SU-DHL-6 (cell line): Measurements from ENCODE around the gene MUC5B.

Experiments used
- H2AFZ ChIP-seq: fragments of 200-600 bp; sonication (generic); 2 replicates; pipeline ENCODE4 v1.6.1; 2014; ENCODE audit warnings: low read depth, mild to moderate bottlenecking, moderate library complexity, mixed read lengths, antibody characterized with exemption, low read length; ENCODE audit not compliant: severe bottlenecking
- H3F3A ChIP-seq: fragments of 200-600 bp; shearing (Covaris generic); 2 replicates; pipeline ENCODE4 v1.6.0; 2016; ENCODE audit warnings: antibody characterized with exemption, mild to moderate bottlenecking; ENCODE audit not compliant: insufficient read depth
- H3K27ac ChIP-seq: fragments of 200-600 bp; sonication (generic); 2 replicates; pipeline ENCODE4 v1.5.1; 2016; ENCODE audit warnings: low read depth, mild to moderate bottlenecking, low read length, moderate library complexity, mixed read lengths
- H3K27me3 ChIP-seq: fragments of 200-600 bp; sonication (generic), shearing (Covaris generic); 2 replicates; pipeline ENCODE4 v1.6.0; 2014; ENCODE audit warnings: mild to moderate bottlenecking, low read length
- H3K36me3 ChIP-seq: fragments of 200-600 bp; sonication (generic); 2 replicates; pipeline ENCODE4 v1.6.1; 2014; ENCODE audit warnings: mild to moderate bottlenecking, low read length, mixed read lengths
- H3K4me2 ChIP-seq: fragments of 300-600, 200-600 bp; shearing (Covaris generic), sonication (generic); 2 replicates; pipeline ENCODE4 v1.6.0; 2014; ENCODE audit warnings: low read length, low read depth, mild to moderate bottlenecking; ENCODE audit not compliant: poor library complexity, severe bottlenecking
- H3K4me3 ChIP-seq: fragments of 200-600 bp; sonication (generic); 2 replicates; pipeline ENCODE4 v1.5.1; 2014; ENCODE audit warnings: antibody characterized with exemption, low read length, mild to moderate bottlenecking, mixed read lengths; ENCODE audit not compliant: insufficient read depth, poor library complexity, severe bottlenecking
- H3K79me2 ChIP-seq: fragments of 200-600 bp; sonication (generic); 2 replicates; pipeline ENCODE4 v1.6.1; 2014; ENCODE audit warnings: mild to moderate bottlenecking, low read length, moderate library complexity; ENCODE audit not compliant: insufficient read depth
- H3K9ac ChIP-seq: fragments of 200-600 bp; sonication (generic); 2 replicates; pipeline ENCODE4 v1.7.0; 2014; ENCODE audit warnings: mild to moderate bottlenecking, low read length
- H3K9me2 ChIP-seq: fragments of 200-600 bp; sonication (generic); replicated peaks from 2 replicates; pipeline ENCODE4 v1.6.1; 2014; ENCODE audit warnings: low read length; ENCODE audit not compliant: insufficient read depth
- H3K9me3 ChIP-seq: fragments of 200-600 bp; sonication (generic); 2 replicates; pipeline ENCODE4 v1.6.1; 2014; ENCODE audit warnings: low read length, mixed read lengths; ENCODE audit not compliant: insufficient read depth
- H4K20me1 ChIP-seq: fragments of 200-600 bp; sonication (generic); 2 replicates; pipeline ENCODE4 v1.6.1; 2014; ENCODE audit warnings: low read depth, mild to moderate bottlenecking, antibody characterized with exemption, low read length, moderate library complexity, mixed read lengths
- EZH2phosphoT487 ChIP-seq: fragments of 200-600 bp; sonication (generic), shearing (Covaris generic); conservative IDR thresholded peaks from 2 replicates; pipeline ENCODE4 v1.6.1; 2018; ENCODE audit warnings: mild to moderate bottlenecking, antibody characterized with exemption, low read length, moderate library complexity, mixed read lengths
- TF ChIP-seq, protein P1 (sequence below): fragments of 200-600 bp; sonication (generic); IDR thresholded peaks from one replicate; pipeline ENCODE4 v1.5.1; 2017; ENCODE audit warnings: antibody characterized with exemption, mild to moderate bottlenecking, low read length, moderate library complexity; ENCODE audit not compliant: insufficient read depth, poor library complexity, severe bottlenecking

Gene MUC5B

DNA sequence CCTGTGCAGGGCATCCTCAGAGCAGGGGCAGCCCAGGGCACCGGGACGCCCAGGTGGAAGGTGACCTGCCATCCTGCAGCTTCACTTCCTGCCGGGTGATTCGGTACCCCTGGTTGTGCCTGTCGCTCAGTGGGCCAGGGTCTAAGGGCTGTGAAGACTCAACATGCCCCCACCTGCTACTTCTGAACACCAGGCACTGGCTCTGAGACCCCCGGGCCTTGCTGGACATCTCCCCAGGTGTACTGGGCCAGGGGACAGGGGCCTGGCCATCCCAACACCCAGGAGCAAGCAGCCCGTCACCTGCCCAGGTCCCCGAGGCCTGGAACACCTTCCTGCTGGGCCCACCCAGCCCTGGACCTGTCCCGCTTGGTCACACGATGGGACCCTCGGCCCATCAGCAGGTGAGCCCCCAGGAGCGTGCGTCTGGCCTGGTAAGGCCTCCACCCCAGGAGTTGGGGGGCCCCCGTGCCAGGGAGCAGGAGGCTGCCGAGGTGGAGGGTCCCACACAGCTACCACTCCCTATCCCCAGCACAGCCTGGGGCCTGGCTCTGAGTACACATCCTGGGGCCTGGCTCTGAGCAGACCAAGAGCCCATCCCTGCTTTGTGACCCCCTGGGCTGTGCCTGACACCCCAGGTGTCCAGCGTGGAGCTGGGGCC is 3.9 kb upstream of the MUC5B start:
- Histone ChIP-seq H3K9me3 (no peaks in the 10 kb centered on the region), H3K9me2 (no peaks in the 10 kb centered on the region), H3K9ac (no peak overlapping the region), H3K79me2 (no peaks in the 10 kb centered on the region), H3K27ac (no peak overlapping the region), H2AFZ (no peak overlapping the region), H3K27me3 (no peaks in the 10 kb centered on the region; the same call in 1 of the 2 replicates), H3K4me2 (no peak overlapping the region), H3K36me3 (no peaks in the 10 kb centered on the region), H4K20me1 (no peaks in the 10 kb centered on the region), H3K4me3 (no peak overlapping the region), H3F3A (no peaks in the 10 kb centered on the region)
- TF ChIP-seq, protein P1, sequence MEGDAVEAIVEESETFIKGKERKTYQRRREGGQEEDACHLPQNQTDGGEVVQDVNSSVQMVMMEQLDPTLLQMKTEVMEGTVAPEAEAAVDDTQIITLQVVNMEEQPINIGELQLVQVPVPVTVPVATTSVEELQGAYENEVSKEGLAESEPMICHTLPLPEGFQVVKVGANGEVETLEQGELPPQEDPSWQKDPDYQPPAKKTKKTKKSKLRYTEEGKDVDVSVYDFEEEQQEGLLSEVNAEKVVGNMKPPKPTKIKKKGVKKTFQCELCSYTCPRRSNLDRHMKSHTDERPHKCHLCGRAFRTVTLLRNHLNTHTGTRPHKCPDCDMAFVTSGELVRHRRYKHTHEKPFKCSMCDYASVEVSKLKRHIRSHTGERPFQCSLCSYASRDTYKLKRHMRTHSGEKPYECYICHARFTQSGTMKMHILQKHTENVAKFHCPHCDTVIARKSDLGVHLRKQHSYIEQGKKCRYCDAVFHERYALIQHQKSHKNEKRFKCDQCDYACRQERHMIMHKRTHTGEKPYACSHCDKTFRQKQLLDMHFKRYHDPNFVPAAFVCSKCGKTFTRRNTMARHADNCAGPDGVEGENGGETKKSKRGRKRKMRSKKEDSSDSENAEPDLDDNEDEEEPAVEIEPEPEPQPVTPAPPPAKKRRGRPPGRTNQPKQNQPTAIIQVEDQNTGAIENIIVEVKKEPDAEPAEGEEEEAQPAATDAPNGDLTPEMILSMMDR, result no peak
- no peak for TF ChIP-seq EZH2phosphoT487

DNA sequence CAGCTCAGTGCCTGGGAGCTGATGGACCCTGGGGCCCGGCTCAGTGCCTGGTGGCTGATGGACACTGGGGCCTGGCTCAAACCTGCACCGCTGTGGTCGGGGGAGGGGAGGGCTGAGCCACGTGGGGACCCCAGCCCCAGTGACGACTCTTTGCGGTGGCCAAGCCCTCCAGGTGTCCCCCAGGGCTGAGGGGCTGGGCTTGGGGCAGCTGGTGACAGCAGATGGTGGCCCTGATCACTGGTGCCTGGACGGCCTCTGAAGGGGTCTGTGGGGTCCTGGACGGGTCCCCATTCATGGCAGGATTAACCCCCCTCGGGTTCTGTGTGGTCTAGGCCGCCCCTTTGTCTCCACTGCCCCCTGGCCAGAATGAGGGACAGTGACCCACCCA is 3.4 kb upstream of the MUC5B start:
- Histone ChIP-seq H3K4me3 (no peak overlapping the region), H3K27ac (no peak overlapping the region), H3K79me2 (no peaks in the 10 kb centered on the region), H3K36me3 (no peaks in the 10 kb centered on the region), H3K9me2 (no peaks in the 10 kb centered on the region), H3K4me2 (no peak overlapping the region), H3F3A (no peaks in the 10 kb centered on the region), H3K9ac (no peak overlapping the region), H4K20me1 (no peaks in the 10 kb centered on the region), H3K27me3 (no peaks in the 10 kb centered on the region; the same call in 1 of the 2 replicates), H2AFZ (no peak overlapping the region), H3K9me3 (no peaks in the 10 kb centered on the region)
- TF ChIP-seq EZH2phosphoT487, result no peak
- TF ChIP-seq, protein P1, result no peak

DNA sequence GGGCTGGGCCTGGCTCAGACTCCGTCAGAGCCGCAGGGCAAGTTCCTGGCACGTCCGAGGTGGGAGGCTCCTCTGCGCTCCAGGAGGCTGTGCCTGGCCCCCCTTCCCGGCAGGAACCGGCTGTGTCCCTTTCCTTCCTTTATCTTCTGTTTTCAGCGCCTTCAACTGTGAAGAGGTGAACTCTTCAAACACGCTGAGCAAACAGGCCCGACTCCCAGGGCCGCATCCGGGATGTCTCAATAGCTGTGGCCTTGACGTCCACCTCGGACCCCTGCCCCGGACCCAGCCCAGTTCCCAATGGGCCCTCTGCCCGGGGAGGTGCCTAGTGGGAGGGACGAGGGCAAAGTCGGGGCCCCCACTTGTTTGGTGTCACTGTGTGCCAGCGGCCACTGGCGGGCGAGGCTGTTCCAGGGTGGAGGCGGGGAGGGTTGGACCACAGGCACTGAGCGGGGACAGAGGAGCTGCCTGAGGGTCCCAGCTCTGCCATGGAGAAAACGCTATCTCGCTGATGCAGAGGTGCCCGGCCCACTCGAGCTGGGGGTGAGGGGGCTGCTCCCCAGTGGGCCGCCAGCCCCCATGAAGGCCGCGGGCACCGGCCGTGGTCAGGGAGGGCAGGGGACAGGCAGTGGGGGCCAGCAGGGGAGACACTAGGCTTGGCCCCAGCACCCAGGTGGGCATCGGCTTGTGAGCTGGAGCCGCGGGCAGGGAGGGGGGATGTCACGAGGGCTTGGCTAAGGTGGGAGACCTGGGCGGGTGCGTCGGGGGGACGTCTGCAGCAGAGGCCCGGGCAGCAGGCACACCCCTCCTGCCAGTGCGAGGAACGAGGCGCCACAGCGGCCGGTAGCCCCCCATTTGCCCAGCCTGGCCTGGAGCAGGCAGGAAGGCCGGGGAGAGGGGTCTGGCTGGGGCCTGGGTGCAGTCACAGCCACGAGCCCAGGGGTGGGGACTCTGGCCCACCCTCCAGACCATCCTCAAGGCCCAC is 2.7 kb upstream of the MUC5B start:
- H3K36me3 ChIP-seq, result no peaks in the 10 kb centered on the region
- H3K4me3 ChIP-seq, result no peak overlapping the region
- H3K79me2 ChIP-seq, result no peaks in the 10 kb centered on the region
- H3K9me3 ChIP-seq, result no peaks in the 10 kb centered on the region
- H3F3A ChIP-seq, result no peaks in the 10 kb centered on the region
- H2AFZ ChIP-seq, result no peak overlapping the region
- H3K9ac ChIP-seq, result no peak overlapping the region
- no peaks in the 10 kb centered on the region for H4K20me1 ChIP-seq
- no peak overlapping the region for H3K4me2 ChIP-seq
- TF ChIP-seq, protein P1, result no peak
- TF ChIP-seq EZH2phosphoT487, result no peak
- no peak overlapping the region for H3K27ac ChIP-seq
- no peaks in the 10 kb centered on the region for H3K27me3 ChIP-seq
- no peaks in the 10 kb centered on the region for H3K9me2 ChIP-seq
